HepG2 (cell line): ENCODE data around the gene RPS6KL1. TPM values are rescaled to one million over a fixed set of nuclear protein-coding genes. Genes with fewer than 3 reads are reported as not detected.

Experiments used
- AGO1 ChIP-seq: fragments of 200-400 bp; formaldehyde crosslinking; IDR thresholded peaks from 2 replicates; pipeline ENCODE4 v1.6.1; 2017; ENCODE audit warnings: mild to moderate bottlenecking, low read depth, low read length, moderate library complexity; ENCODE audit not compliant: poor library complexity, severe bottlenecking
- BCLAF1 ChIP-seq: fragments of 450-650 bp; IDR thresholded peaks from 2 replicates; pipeline ENCODE4 v1.6.1; 2017; ENCODE audit warnings: mild to moderate bottlenecking
- BHLHE40 ChIP-seq: IDR thresholded peaks from 2 replicates; pipeline ENCODE4 v1.6.1; 2011; ENCODE audit warnings: low read length, improper control_type of control experiment
- CSRNP1 ChIP-seq: sonication (generic); formaldehyde crosslinking; IDR thresholded peaks from 2 replicates; pipeline ENCODE4 v1.8.1; 2023; ENCODE audit warnings: mild to moderate bottlenecking, missing genetic modification reagents
- ERF ChIP-seq: IDR thresholded peaks from 2 replicates; pipeline ENCODE4 v1.6.1; 2018; ENCODE audit warnings: missing biosample characterization, missing genetic modification reagents
- GZF1 ChIP-seq: sonication (generic); formaldehyde crosslinking; IDR thresholded peaks from 2 replicates; pipeline ENCODE4 v1.5.1; 2020; ENCODE audit warnings: mild to moderate bottlenecking, missing genetic modification reagents
- HMGA1 ChIP-seq: sonication (generic); formaldehyde crosslinking; conservative IDR thresholded peaks from 2 replicates; pipeline ENCODE4 v1.4.0; 2020; ENCODE audit warnings: missing genetic modification reagents
- HNRNPLL ChIP-seq: fragments of 200-400 bp; formaldehyde crosslinking; IDR thresholded peaks from 2 replicates; pipeline ENCODE4 v1.6.1; 2017; ENCODE audit warnings: mild to moderate bottlenecking, low read depth, low read length; ENCODE audit not compliant: poor library complexity, severe bottlenecking
- LBX2 ChIP-seq: sonication (generic); formaldehyde crosslinking; IDR thresholded peaks from 2 replicates; pipeline ENCODE4 v1.5.0; 2020; ENCODE audit warnings: missing genetic modification reagents, mild to moderate bottlenecking, borderline replicate concordance
- NR2F2 ChIP-seq: IDR thresholded peaks from 2 replicates; pipeline ENCODE4 v1.6.1; 2012; ENCODE audit warnings: low read depth, inconsistent platforms, borderline replicate concordance
- POLR2A ChIP-seq, 2 experiments: IDR thresholded peaks; 2 replicates each; pipeline ENCODE4 v1.6.1; 2011; ENCODE audit warnings: low read depth in 2 of 2, low read length in 2 of 2, mild to moderate bottlenecking in 1 of 2, moderate library complexity in 1 of 2; ENCODE audit not compliant: insufficient read depth in 1 of 2
- SALL1 ChIP-seq: sonication (generic); formaldehyde crosslinking; IDR thresholded peaks from 2 replicates; pipeline ENCODE4 v1.8.0; 2022; ENCODE audit warnings: mild to moderate bottlenecking, missing genetic modification reagents
- SP4 ChIP-seq: sonication (generic); formaldehyde crosslinking; IDR thresholded peaks from 2 replicates; pipeline ENCODE4 v1.8.1; 2023; ENCODE audit warnings: mild to moderate bottlenecking, missing genetic modification reagents
- TAF15 ChIP-seq: fragments of 200-400 bp; formaldehyde crosslinking; IDR thresholded peaks from one replicate; pipeline ENCODE4 v1.6.1; 2018; ENCODE audit warnings: mild to moderate bottlenecking, low read depth, low read length; ENCODE audit not compliant: poor library complexity, severe bottlenecking
- YEATS2 ChIP-seq: sonication (generic); formaldehyde crosslinking; IDR thresholded peaks from 2 replicates; pipeline ENCODE4 v1.4.0; 2020; ENCODE audit warnings: missing genetic modification reagents, borderline replicate concordance
- ZBTB20 ChIP-seq: sonication (generic); formaldehyde crosslinking; IDR thresholded peaks from 2 replicates; pipeline ENCODE4 v1.8.1; 2023; ENCODE audit warnings: missing genetic modification reagents, low read depth, mild to moderate bottlenecking, borderline replicate concordance
- ZBTB42 ChIP-seq: sonication (generic); formaldehyde crosslinking; IDR thresholded peaks from 2 replicates; pipeline ENCODE4 v1.5.0; 2020; ENCODE audit warnings: mild to moderate bottlenecking, missing genetic modification reagents
- ZBTB7B ChIP-seq: sonication (generic); formaldehyde crosslinking; IDR thresholded peaks from 2 replicates; pipeline ENCODE4 v1.4.0; 2020; ENCODE audit warnings: missing genetic modification reagents
- ZNF556 ChIP-seq: sonication (generic); formaldehyde crosslinking; IDR thresholded peaks from 2 replicates; pipeline ENCODE4 v1.4.0; 2020; ENCODE audit warnings: mild to moderate bottlenecking, missing genetic modification reagents, borderline replicate concordance
- ZNF841 ChIP-seq: sonication (generic); formaldehyde crosslinking; IDR thresholded peaks from 2 replicates; pipeline ENCODE4 v1.8.1; 2023; ENCODE audit warnings: missing genetic modification reagents, borderline replicate concordance
- polyA plus RNA-seq, 8 experiments: library from polyadenylated mRNA; depleted of rRNA in 3 of 8; stranded (reverse) in 7 of 8; unstranded in 1 of 8; fragments of >200 nt; fragmentation: Illumina TruSeq in 4 of 8; extraction: Trizol in 4 of 8; gene quantifications; 2 replicates each; pipeline versions ENCODE4 v1.2.1 to v1.2.3, GENCODE V29; 2011 to 2016; ENCODE audit warnings: low read depth in 4 of 8, missing spikeins in 1 of 8, mixed read lengths in 1 of 8; ENCODE audit not compliant: insufficient read depth in 1 of 8
- total RNA-seq, 5 experiments: library from RNA; depleted of rRNA; stranded (reverse); fragments of >200 nt; fragmentation: Illumina TruSeq; extraction: Trizol; gene quantifications; 2 replicates each; pipeline ENCODE4 v1.2.3, GENCODE V29; 2016; ENCODE audit warnings: low read depth in 1 of 5
- TF ChIP-seq, protein P1 (sequence below): sonication (generic); formaldehyde crosslinking; IDR thresholded peaks from 2 replicates; pipeline ENCODE4 v1.5.0; 2020; ENCODE audit warnings: mild to moderate bottlenecking, missing genetic modification reagents
- TF ChIP-seq, protein P2 (sequence below): sonication (generic); formaldehyde crosslinking; IDR thresholded peaks from 2 replicates; pipeline ENCODE4 v1.5.1; 2020; ENCODE audit warnings: missing genetic modification reagents, mild to moderate bottlenecking, borderline replicate concordance

Gene RPS6KL1
- total and polyA plus RNA-seq, 2 of the 13 experiments (the other 11 are each of a cell fraction or from before 2014, with no cell fraction given) = 6.5 to 11.5 TPM

GRCh38 chr14:74913986-74914573, 9.0 kb downstream of the RPS6KL1 start (continued):
- TF ChIP-seq, protein P1, sequence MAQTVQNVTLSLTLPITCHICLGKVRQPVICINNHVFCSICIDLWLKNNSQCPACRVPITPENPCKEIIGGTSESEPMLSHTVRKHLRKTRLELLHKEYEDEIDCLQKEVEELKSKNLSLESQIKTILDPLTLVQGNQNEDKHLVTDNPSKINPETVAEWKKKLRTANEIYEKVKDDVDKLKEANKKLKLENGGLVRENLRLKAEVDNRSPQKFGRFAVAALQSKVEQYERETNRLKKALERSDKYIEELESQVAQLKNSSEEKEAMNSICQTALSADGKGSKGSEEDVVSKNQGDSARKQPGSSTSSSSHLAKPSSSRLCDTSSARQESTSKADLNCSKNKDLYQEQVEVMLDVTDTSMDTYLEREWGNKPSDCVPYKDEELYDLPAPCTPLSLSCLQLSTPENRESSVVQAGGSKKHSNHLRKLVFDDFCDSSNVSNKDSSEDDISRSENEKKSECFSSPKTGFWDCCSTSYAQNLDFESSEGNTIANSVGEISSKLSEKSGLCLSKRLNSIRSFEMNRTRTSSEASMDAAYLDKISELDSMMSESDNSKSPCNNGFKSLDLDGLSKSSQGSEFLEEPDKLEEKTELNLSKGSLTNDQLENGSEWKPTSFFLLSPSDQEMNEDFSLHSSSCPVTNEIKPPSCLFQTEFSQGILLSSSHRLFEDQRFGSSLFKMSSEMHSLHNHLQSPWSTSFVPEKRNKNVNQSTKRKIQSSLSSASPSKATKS (CRISPR knock-in tag) = no peak
- no peak for TF ChIP-seq HMGA1 (CRISPR knock-in tag)
- TF ChIP-seq GZF1 = no peak
- TF ChIP-seq NR2F2 = no peak
- no peak for TF ChIP-seq BCLAF1
- TF ChIP-seq ZBTB7B (CRISPR knock-in tag) = no peak
- TF ChIP-seq BHLHE40 = peak; percentile 35; the same call in 1 of the 2 replicates
- TF ChIP-seq SP4 (CRISPR knock-in tag) = no peak
- TF ChIP-seq YEATS2 (CRISPR knock-in tag) = no peak
- no peak for TF ChIP-seq TAF15
- TF ChIP-seq ZNF841 (CRISPR knock-in tag) = no peak
- TF ChIP-seq SALL1 (CRISPR knock-in tag) = 0 out of 2 replicates have a peak, but pooled peaks have one; percentile 21
- TF ChIP-seq CSRNP1 (CRISPR knock-in tag) = no peak
- TF ChIP-seq ERF (CRISPR knock-in tag) = peak; percentile 36; the same call in 1 of the 2 replicates
- TF ChIP-seq POLR2A (IDR thresholded peaks at IDR 0.05; ENCODE audit: insufficient read depth in 1 of 2, low read depth in 2 of 2, low read length in 2 of 2) = no peak
- no peak for TF ChIP-seq AGO1
- TF ChIP-seq ZNF556 (CRISPR knock-in tag) = no peak
- no peak for TF ChIP-seq HNRNPLL
- no peak for TF ChIP-seq LBX2 (CRISPR knock-in tag)
- TF ChIP-seq, protein P2, sequence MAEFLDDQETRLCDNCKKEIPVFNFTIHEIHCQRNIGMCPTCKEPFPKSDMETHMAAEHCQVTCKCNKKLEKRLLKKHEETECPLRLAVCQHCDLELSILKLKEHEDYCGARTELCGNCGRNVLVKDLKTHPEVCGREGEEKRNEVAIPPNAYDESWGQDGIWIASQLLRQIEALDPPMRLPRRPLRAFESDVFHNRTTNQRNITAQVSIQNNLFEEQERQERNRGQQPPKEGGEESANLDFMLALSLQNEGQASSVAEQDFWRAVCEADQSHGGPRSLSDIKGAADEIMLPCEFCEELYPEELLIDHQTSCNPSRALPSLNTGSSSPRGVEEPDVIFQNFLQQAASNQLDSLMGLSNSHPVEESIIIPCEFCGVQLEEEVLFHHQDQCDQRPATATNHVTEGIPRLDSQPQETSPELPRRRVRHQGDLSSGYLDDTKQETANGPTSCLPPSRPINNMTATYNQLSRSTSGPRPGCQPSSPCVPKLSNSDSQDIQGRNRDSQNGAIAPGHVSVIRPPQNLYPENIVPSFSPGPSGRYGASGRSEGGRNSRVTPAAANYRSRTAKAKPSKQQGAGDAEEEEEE (CRISPR knock-in tag) = no peak
- no peak for TF ChIP-seq ZBTB42 (CRISPR knock-in tag)
- no peak for TF ChIP-seq ZBTB20 (CRISPR knock-in tag)
